ENCODE data around the gene XPNPEP1. TPM values are rescaled to one million over a fixed set of nuclear protein-coding genes. Genes with fewer than 3 reads are reported as not detected.

Gene XPNPEP1
- total and polyA plus RNA-seq, 2 of the 4 experiments (the other 2 are of a cell fraction): 164 to 311 TPM

DNA sequence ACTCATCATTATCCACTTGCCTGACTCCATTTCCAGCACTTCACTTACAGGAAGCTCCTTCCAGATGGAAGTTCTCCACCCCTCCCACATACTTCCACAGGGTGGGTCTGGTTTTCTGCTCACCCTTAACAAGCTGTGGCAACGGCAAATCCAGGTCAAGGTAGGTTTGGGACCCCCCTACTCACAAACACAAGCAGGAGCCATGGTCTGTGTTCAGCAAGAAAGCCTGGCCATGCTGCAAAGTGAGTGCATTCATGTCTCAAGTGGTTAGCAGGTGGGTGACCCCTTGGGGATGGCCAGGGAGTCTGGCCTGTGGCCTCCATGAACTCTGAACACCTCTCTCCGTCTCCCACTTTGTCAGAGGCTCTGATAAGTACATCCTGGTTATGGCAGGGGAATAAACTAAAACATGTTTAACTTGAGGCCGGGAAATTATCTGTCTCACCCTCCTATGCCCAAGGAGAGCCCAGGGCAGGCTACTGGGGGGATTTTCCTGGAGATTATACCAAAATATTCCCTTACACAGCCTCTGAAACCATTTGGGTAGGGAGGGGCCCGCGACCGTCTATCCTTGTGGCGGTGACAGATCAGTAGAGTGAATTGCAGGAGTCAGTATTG is 844 bp downstream of the XPNPEP1 start:
- intact Hi-C loops (cut with micrococcal nuclease): loop anchor here (2.0 kb wide), 1 partner anchor 84 kb away; the partner anchor contains the start of gene ADD3
- in situ Hi-C loops (cut with MboI; ENCODE audit: low sequenced_read_pairs): loop anchor here (25.0 kb wide), 1 partner anchor 640 kb away; the partner anchor contains the start of gene SMC3
- ATAC-seq (ENCODE audit: low read depth): no peak
- H3K9me1 ChIP-seq (ENCODE audit: insufficient read depth, low read length): peaks cover 10% of the 10 kb centered on the region
- peak overlapping the region; percentile 7 to 61; a peak in 3 of 4 replicates for H4K8ac ChIP-seq (ENCODE audit: low read depth in 2 of 2, low read length in 2 of 2)
- H3K9me3 ChIP-seq (ENCODE audit: control insufficient read depth, insufficient read depth, low read length): no peaks in the 10 kb centered on the region
- peak overlapping the region; percentile 79 for H3K4me3 ChIP-seq (ENCODE audit: insufficient read depth, low read depth, low read length)
- H2AK9ac ChIP-seq (replicated peaks; ENCODE audit: low read depth, low read length, poor library complexity): peak overlapping the region; percentile 87
- ChIA-PET CTCF (no interaction called here), POLR2A (ENCODE audit: unreplicated experiment) (interaction anchor here (0.6 kb wide), 1 partner anchor 42 kb away, joined by 4 read pairs; no protein-coding TSS in a partner anchor)
- H3K36me3 ChIP-seq (ENCODE audit: control insufficient read depth, insufficient read depth, low read length): peaks cover 1% of the 10 kb centered on the region; the same call in 1 of the 2 replicates
- peak overlapping the region; percentile 54 for H3K4ac ChIP-seq (ENCODE audit: low read depth, low read length)
- peak overlapping the region; percentile 88 for H2AFZ ChIP-seq (replicated peaks; ENCODE audit: low read length, poor library complexity)
- peaks cover 22 to 48% of the 10 kb centered on the region in 2 experiments for H3K79me1 ChIP-seq (ENCODE audit: low read depth in 1 of 2, low read length in 2 of 2)
- H2BK120ac ChIP-seq (ENCODE audit: low read depth, low read length): peak overlapping the region; percentile 16; the same call in 1 of the 2 replicates
- peak overlapping the region; percentile 52 for H4K5ac ChIP-seq (ENCODE audit: low read depth, low read length)
- H3K4me2 ChIP-seq (ENCODE audit: low read depth, low read length): peak overlapping the region; percentile 99
- peak overlapping the region; percentile 78 for H3K9ac ChIP-seq (ENCODE audit: low read depth, low read length)
- TF ChIP-seq POLR2A (IDR thresholded peaks at IDR 0.05; ENCODE audit: low read depth, low read length) (peak; percentile 28; the same call in 1 of the 2 replicates), MAZ (IDR thresholded peaks at IDR 0.05; ENCODE audit: borderline replicate concordance, low read depth, low read length) (no peak)
- DNase-seq: no peak
- no peaks in the 10 kb centered on the region for H3K27me3 ChIP-seq (ENCODE audit: control insufficient read depth, insufficient read depth, low read length)
- H4K20me1 ChIP-seq (ENCODE audit: insufficient read depth, low read length): peaks cover 8% of the 10 kb centered on the region; the same call in 1 of the 2 replicates
- peak overlapping the region; percentile 6; the same call in 1 of the 2 replicates for H2BK20ac ChIP-seq (ENCODE audit: low read depth, low read length)
- H3K56ac ChIP-seq (ENCODE audit: extremely low read depth, insufficient read depth, low read length): no peak overlapping the region
- peak overlapping the region; percentile 50 for H3K23ac ChIP-seq (ENCODE audit: low read depth, low read length)
- no TSS peak for BruUV-seq (replicated peaks)
- H3K14ac ChIP-seq (replicated peaks; ENCODE audit: low read depth, low read length): peak overlapping the region; percentile 80; the same call in 1 of the 2 replicates
- peak overlapping the region; percentile 64 for H3K27ac ChIP-seq (ENCODE audit: insufficient read depth, low read length)
- dilution Hi-C loops (cut with HindIII; ENCODE audit: low sequenced_read_pairs, unreplicated experiment): no loop called here
- no CpG with 5 or more reads among the region's 7 CpGs for WGBS, 2 experiments (ENCODE audit: extremely low coverage in 2 of 2, insufficient read length in 1 of 2)
- H2AK5ac ChIP-seq (ENCODE audit: low read depth, low read length): peak overlapping the region; percentile 71
- H4K91ac ChIP-seq (ENCODE audit: insufficient read depth, low read depth, low read length): peak overlapping the region; percentile 44; the same call in 1 of the 2 replicates
- H2BK5ac ChIP-seq (ENCODE audit: low read depth, low read length, poor library complexity, severe bottlenecking): no peak overlapping the region
- H3K18ac ChIP-seq (ENCODE audit: low read depth, low read length): peak overlapping the region; percentile 18; the same call in 1 of the 2 replicates
- peaks cover 10% of the 10 kb centered on the region for H3K4me1 ChIP-seq (ENCODE audit: control insufficient read depth, insufficient read depth, low read length)
- 0 out of 3 replicates have a peak overlapping the region, but pooled peaks have one; percentile 28 for H2BK15ac ChIP-seq (ENCODE audit: low read depth, low read length)

All from IMR-90 (cell line).